ENCODE measurements around the gene RAB9A. TPM values are rescaled to one million over a fixed set of nuclear protein-coding genes. Genes with fewer than 3 reads are reported as not detected.

Gene RAB9A
- total and polyA plus RNA-seq, 2 of the 8 experiments (the other 6 are each of a cell fraction or from before 2014, with no cell fraction given): 21.8 to 34.0 TPM

- TF ChIP-seq TBP (IDR thresholded peaks at IDR 0.05; ENCODE audit: low read depth, low read length): no peak
- no peak for TF ChIP-seq RNF2 (IDR thresholded peaks at IDR 0.05; ENCODE audit: borderline replicate concordance, low read depth, low read length, missing control alignments, poor library complexity, severe bottlenecking)
- TF ChIP-seq RFX5 (IDR thresholded peaks at IDR 0.05; ENCODE audit: borderline replicate concordance, low read depth, low read length): no peak
- TF ChIP-seq, protein P1, sequence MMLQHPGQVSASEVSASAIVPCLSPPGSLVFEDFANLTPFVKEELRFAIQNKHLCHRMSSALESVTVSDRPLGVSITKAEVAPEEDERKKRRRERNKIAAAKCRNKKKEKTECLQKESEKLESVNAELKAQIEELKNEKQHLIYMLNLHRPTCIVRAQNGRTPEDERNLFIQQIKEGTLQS (IDR thresholded peaks at IDR 0.05; ENCODE audit: insufficient read depth, low read depth, low read length): no peak
- TF ChIP-seq BRCA1 (IDR thresholded peaks at IDR 0.05; ENCODE audit: low read depth, low read length): no peak
Observed at GRCh38 chrX:13721371-13721770, 32.4 kb downstream of the RAB9A start (continued).

All from H1 (cell line).